MM.1S (cell line): ENCODE measurements around the gene OR5K2.

Source experiments
- DNase-seq: peaks from one replicate; pipeline ENCODE4 v3.0.0-alpha.2; 2015
- H2AFZ ChIP-seq: fragments of 300-600 bp; sonication (generic); 2 replicates; pipeline ENCODE4 v1.6.0; 2016; ENCODE audit warnings: antibody characterized with exemption, low read length
- H3F3A ChIP-seq: fragments of 300-600 bp; sonication (generic); 2 replicates; pipeline ENCODE4 v1.6.1; 2016; ENCODE audit warnings: mild to moderate bottlenecking, antibody characterized with exemption, low read length, moderate library complexity, mixed read lengths; ENCODE audit not compliant: insufficient read depth
- H3K27ac ChIP-seq: fragments of 300-600 bp; sonication (generic); 2 replicates; pipeline ENCODE4 v1.5.1; 2016; ENCODE audit warnings: mild to moderate bottlenecking, low read length
- H3K27me3 ChIP-seq: fragments of 300-600 bp; sonication (generic); replicated peaks from 2 replicates; pipeline ENCODE4 v1.6.0; 2016; ENCODE audit warnings: low read length; ENCODE audit not compliant: insufficient read depth
- H3K36me3 ChIP-seq: fragments of 300-600 bp; sonication (generic); replicated peaks from 2 replicates; pipeline ENCODE4 v1.6.1; 2016; ENCODE audit warnings: mild to moderate bottlenecking, low read length, mixed read lengths; ENCODE audit not compliant: insufficient read depth
- H3K4me1 ChIP-seq: fragments of 300-600 bp; sonication (generic); 2 replicates; pipeline ENCODE4 v1.6.1; 2016; ENCODE audit warnings: low read length, mixed read lengths
- H3K4me2 ChIP-seq: fragments of 300-600 bp; sonication (generic); 2 replicates; pipeline ENCODE4 v1.6.0; 2016; ENCODE audit warnings: low read depth, low read length
- H3K4me3 ChIP-seq: fragments of 300-600 bp; sonication (generic); 2 replicates; pipeline ENCODE4 v1.5.1; 2016; ENCODE audit warnings: low read length, mixed read lengths
- H3K79me2 ChIP-seq: fragments of 300-600 bp; sonication (generic); 2 replicates; pipeline ENCODE4 v1.6.1; 2016; ENCODE audit warnings: mixed run types, low read length, mixed read lengths
- H3K9ac ChIP-seq: fragments of 300-600 bp; sonication (generic); 2 replicates; pipeline ENCODE4 v1.6.1; 2016; ENCODE audit warnings: low read length, mixed read lengths
- H3K9me2 ChIP-seq: fragments of 300-600 bp; sonication (generic); replicated peaks from 2 replicates; pipeline ENCODE4 v1.6.1; 2016; ENCODE audit warnings: mild to moderate bottlenecking, low read length, mixed read lengths; ENCODE audit not compliant: insufficient read depth
- H3K9me3 ChIP-seq: fragments of 300-600 bp; sonication (generic); replicated peaks from 2 replicates; pipeline ENCODE4 v1.6.1; 2016; ENCODE audit warnings: mild to moderate bottlenecking, low read length, mixed read lengths; ENCODE audit not compliant: insufficient read depth
- H4K20me1 ChIP-seq: fragments of 300-600 bp; sonication (generic); 2 replicates; pipeline ENCODE4 v1.6.1; 2016; ENCODE audit warnings: mild to moderate bottlenecking, low read length, moderate library complexity, mixed read lengths; ENCODE audit not compliant: insufficient read depth
- CTCF ChIP-seq: fragments of 300-600 bp; sonication (generic); IDR thresholded peaks from 2 replicates; pipeline ENCODE4 v1.5.1; 2016; ENCODE audit warnings: antibody characterized with exemption, low read length, mixed read lengths
- EZH2 ChIP-seq: fragments of 300-600 bp; sonication (generic); optimal IDR thresholded peaks from 2 replicates; pipeline ENCODE3; 2017; ENCODE audit warnings: low read depth, mild to moderate bottlenecking, antibody characterized with exemption, low read length, mixed read lengths
- EZH2phosphoT487 ChIP-seq: fragments of 300-600 bp; sonication (generic); IDR thresholded peaks from 2 replicates; pipeline ENCODE4 v1.6.1; 2018; ENCODE audit warnings: antibody characterized with exemption, low read length

Gene OR5K2

GRCh38 chr3:98540346-98540745 lies 42.9 kb downstream of the OR5K2 start:
- Histone ChIP-seq H3K27ac (peak overlapping the region; percentile 55; the same call in 1 of the 2 replicates), H3F3A (peaks cover 10% of the 10 kb centered on the region; the same call in 1 of the 2 replicates), H4K20me1 (no peaks in the 10 kb centered on the region), H3K9me3 (no peaks in the 10 kb centered on the region), H3K4me1 (peaks cover 16% of the 10 kb centered on the region), H3K27me3 (no peaks in the 10 kb centered on the region), H3K4me2 (peak overlapping the region; percentile 54), H3K79me2 (no peaks in the 10 kb centered on the region), H3K9ac (no peak overlapping the region), H2AFZ (peak overlapping the region; percentile 7; the same call in 1 of the 2 replicates), H3K9me2 (no peaks in the 10 kb centered on the region), H3K4me3 (no peak overlapping the region), H3K36me3 (no peaks in the 10 kb centered on the region)
- DNase-seq = peak; percentile 91
- no peak for TF ChIP-seq EZH2phosphoT487
- TF ChIP-seq CTCF = no peak
- no peak for TF ChIP-seq EZH2

- H3K9ac ChIP-seq = no peak overlapping the region
- H3K79me2 ChIP-seq = no peaks in the 10 kb centered on the region
- no peak overlapping the region for H3K4me2 ChIP-seq
- no peak overlapping the region for H3K4me3 ChIP-seq
- no peak overlapping the region for H3K27ac ChIP-seq
- no peaks in the 10 kb centered on the region for H4K20me1 ChIP-seq
- H2AFZ ChIP-seq = no peak overlapping the region
- no peaks in the 10 kb centered on the region for H3K9me3 ChIP-seq
- no peaks in the 10 kb centered on the region for H3K36me3 ChIP-seq
- H3K9me2 ChIP-seq = no peaks in the 10 kb centered on the region
- peaks cover 17% of the 10 kb centered on the region for H3F3A ChIP-seq
- peaks cover 21% of the 10 kb centered on the region for H3K4me1 ChIP-seq
- no peak for TF ChIP-seq CTCF
- TF ChIP-seq EZH2 = no peak
- TF ChIP-seq EZH2phosphoT487 = no peak
- DNase-seq = no peak
- H3K27me3 ChIP-seq = no peaks in the 10 kb centered on the region
Observed at GRCh38 chr3:98541695-98542094, 44.2 kb downstream of the OR5K2 start.

DNA sequence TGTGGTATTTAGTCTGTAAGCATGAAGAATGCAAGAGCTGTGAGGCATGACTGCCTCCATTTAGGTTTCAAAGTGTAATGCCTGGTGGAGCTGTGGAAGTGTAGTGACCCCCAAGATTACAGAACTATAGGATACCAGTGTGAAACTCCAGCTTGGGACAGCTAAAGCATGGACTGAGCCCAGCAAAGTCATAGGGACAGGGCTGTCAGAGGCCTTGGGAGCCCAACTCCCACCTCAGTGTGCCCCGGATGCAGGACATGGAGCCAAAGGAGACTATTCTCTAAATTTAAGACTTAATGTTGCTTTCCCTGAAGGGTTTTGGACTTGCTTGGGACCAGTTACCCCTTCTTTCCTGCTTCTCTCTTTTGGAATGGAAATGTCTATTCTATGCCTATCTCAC lies 45.1 kb downstream of the OR5K2 start:
- H3K9me3 ChIP-seq = no peaks in the 10 kb centered on the region
- H3K79me2 ChIP-seq = no peaks in the 10 kb centered on the region
- H3K9ac ChIP-seq = no peak overlapping the region

More for the DNA sequence above, 45.1 kb downstream of the OR5K2 start:
- H3K4me2 ChIP-seq = no peak overlapping the region
- H3K27ac ChIP-seq = no peak overlapping the region
- no peaks in the 10 kb centered on the region for H4K20me1 ChIP-seq
- no peaks in the 10 kb centered on the region for H3K9me2 ChIP-seq
- H3K4me1 ChIP-seq = peaks cover 21% of the 10 kb centered on the region
- no peak overlapping the region for H2AFZ ChIP-seq
- no peaks in the 10 kb centered on the region for H3K36me3 ChIP-seq
- peaks cover 17% of the 10 kb centered on the region for H3F3A ChIP-seq
- no peak for DNase-seq
- no peaks in the 10 kb centered on the region for H3K27me3 ChIP-seq
- H3K4me3 ChIP-seq = no peak overlapping the region
- TF ChIP-seq EZH2phosphoT487 = no peak
- no peak for TF ChIP-seq CTCF
- TF ChIP-seq EZH2 = no peak
